Caco-2 (cell line): Measurements from ENCODE around the gene CCT7. TPM values are rescaled to one million over a fixed set of nuclear protein-coding genes. Genes with fewer than 3 reads are reported as not detected.

ENCODE experiments used
- BruUV-seq: library from RNA; stranded (reverse); fragments of 400-500 nt; replicated peaks from 2 replicates; lab custom pipeline; 2021; lab: Mats Ljungman, UMichigan
- CTCF ChIA-PET: fragments of 300-600 bp; sonication (Branson Sonifier 250); formaldehyde crosslinking; loops from one replicate; lab custom pipeline; 2022; ENCODE audit warnings: antibody characterized with exemption; lab: Charles Lee
- POLR2A ChIA-PET: fragments of 300-600 bp; sonication (Branson Sonifier 250); formaldehyde crosslinking; loops from one replicate; lab custom pipeline; 2022; ENCODE audit warnings: antibody characterized with exemption; lab: Charles Lee
- DNase-seq, 2 experiments: peaks; one replicate each; pipeline versions ENCODE4 v3.0.0 to v3.0.0-alpha.2; 2020 to 2022
- H3K27me3 ChIP-seq: replicated peaks from 2 replicates; pipeline ENCODE4 v1.6.0; 2011; ENCODE audit warnings: low read length; ENCODE audit not compliant: control insufficient read depth, insufficient read depth
- H3K36me3 ChIP-seq: 2 replicates; pipeline ENCODE4 v1.5.1; 2011; ENCODE audit warnings: low read length; ENCODE audit not compliant: control insufficient read depth, insufficient read depth
- H3K4me1 ChIP-seq: fragments of 250-450 bp; sonication (Bioruptor Pico); 2 replicates; pipeline ENCODE4 v1.5.1; 2020; ENCODE audit warnings: mild to moderate bottlenecking
- H3K4me3 ChIP-seq: 2 replicates; pipeline ENCODE4 v1.5.1; 2011; ENCODE audit warnings: low read depth, mild to moderate bottlenecking, control low read depth, low read length
- H3K9me3 ChIP-seq: fragments of 250-450 bp; sonication (Bioruptor Pico); 2 replicates; pipeline ENCODE4 v1.5.1; 2020; ENCODE audit warnings: mild to moderate bottlenecking, moderate library complexity
- H3K27ac Mint-ChIP-seq: one replicate; pipeline ENCODE4 v1.8.0; 2022; ENCODE audit warnings: mixed read lengths; ENCODE audit not compliant: unreplicated experiment
- H3K27me3 Mint-ChIP-seq: one replicate; pipeline ENCODE4 v1.8.0; 2022; ENCODE audit warnings: mixed read lengths; ENCODE audit not compliant: insufficient read depth, unreplicated experiment
- H3K36me3 Mint-ChIP-seq: one replicate; pipeline ENCODE4 v1.8.0; 2022; ENCODE audit warnings: mild to moderate bottlenecking, mixed read lengths; ENCODE audit not compliant: insufficient read depth, unreplicated experiment
- H3K4me1 Mint-ChIP-seq: one replicate; pipeline ENCODE4 v1.8.0; 2022; ENCODE audit warnings: low read depth, mixed read lengths; ENCODE audit not compliant: unreplicated experiment
- H3K4me3 Mint-ChIP-seq: one replicate; pipeline ENCODE4 v1.8.0; 2022; ENCODE audit warnings: mild to moderate bottlenecking, moderate library complexity, mixed read lengths; ENCODE audit not compliant: unreplicated experiment
- H3K9me3 Mint-ChIP-seq: one replicate; pipeline ENCODE4 v1.8.0; 2022; ENCODE audit warnings: mixed read lengths; ENCODE audit not compliant: unreplicated experiment
- intact Hi-C: fragments of 100-400 bp; cut with micrococcal nuclease; formaldehyde crosslinking; loops from one replicate; pipeline ENCODE4 v1.10.0; 2022; ENCODE audit not compliant: unreplicated experiment
- total RNA-seq: library from RNA; stranded (reverse); gene quantifications from 2 replicates; pipeline ENCODE4 v1.2.3, GENCODE V29; 2022
- TF ChIP-seq, protein P1 (sequence below), 2 experiments: fragments of 200-600 bp in 1 of 2; IDR thresholded peaks; 1 replicate in 1 of 2; 2 replicates in 1 of 2; pipeline versions ENCODE4 v1.5.1 to v1.8.0; 2011 to 2022; ENCODE audit warnings: antibody characterized with exemption in 1 of 2, control low read depth in 1 of 2, inconsistent platforms in 1 of 2, low read depth in 1 of 2, low read length in 1 of 2, mild to moderate bottlenecking in 1 of 2, moderate library complexity in 1 of 2; ENCODE audit not compliant: insufficient read depth in 1 of 2, severe bottlenecking in 1 of 2, unreplicated experiment in 1 of 2

The CCT7 gene
- total RNA-seq, 1 experiment from 2014 or later, result 450 TPM

GRCh38 chr2:73263540-73264331 lies 29.6 kb downstream of the CCT7 start:
- H3K4me3 ChIP-seq, result no peak overlapping the region
- ChIA-PET POLR2A (no interaction called here), CTCF (interaction anchor here (0.6 kb wide), 1 partner anchor 30 kb away, joined by 3 read pairs; the partner anchor contains the start of gene EGR4)
- intact Hi-C loops, result no loop called here
- H3K9me3 ChIP-seq, result no peaks in the 10 kb centered on the region
- Mint-ChIP-seq H3K4me1 (peaks cover 14% of the 10 kb centered on the region), H3K9me3 (no peaks in the 10 kb centered on the region), H3K36me3 (peaks cover 23% of the 10 kb centered on the region), H3K27me3 (no peaks in the 10 kb centered on the region), H3K4me3 (no peak overlapping the region), H3K27ac (no peak overlapping the region)
- DNase-seq, result no peak
- no peaks in the 10 kb centered on the region for H3K27me3 ChIP-seq
- H3K4me1 ChIP-seq, result peaks cover 7% of the 10 kb centered on the region; the same call in 1 of the 2 replicates
- no TSS peak for BruUV-seq
- TF ChIP-seq, protein P1, sequence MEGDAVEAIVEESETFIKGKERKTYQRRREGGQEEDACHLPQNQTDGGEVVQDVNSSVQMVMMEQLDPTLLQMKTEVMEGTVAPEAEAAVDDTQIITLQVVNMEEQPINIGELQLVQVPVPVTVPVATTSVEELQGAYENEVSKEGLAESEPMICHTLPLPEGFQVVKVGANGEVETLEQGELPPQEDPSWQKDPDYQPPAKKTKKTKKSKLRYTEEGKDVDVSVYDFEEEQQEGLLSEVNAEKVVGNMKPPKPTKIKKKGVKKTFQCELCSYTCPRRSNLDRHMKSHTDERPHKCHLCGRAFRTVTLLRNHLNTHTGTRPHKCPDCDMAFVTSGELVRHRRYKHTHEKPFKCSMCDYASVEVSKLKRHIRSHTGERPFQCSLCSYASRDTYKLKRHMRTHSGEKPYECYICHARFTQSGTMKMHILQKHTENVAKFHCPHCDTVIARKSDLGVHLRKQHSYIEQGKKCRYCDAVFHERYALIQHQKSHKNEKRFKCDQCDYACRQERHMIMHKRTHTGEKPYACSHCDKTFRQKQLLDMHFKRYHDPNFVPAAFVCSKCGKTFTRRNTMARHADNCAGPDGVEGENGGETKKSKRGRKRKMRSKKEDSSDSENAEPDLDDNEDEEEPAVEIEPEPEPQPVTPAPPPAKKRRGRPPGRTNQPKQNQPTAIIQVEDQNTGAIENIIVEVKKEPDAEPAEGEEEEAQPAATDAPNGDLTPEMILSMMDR (IDR thresholded peaks at IDR 0.05; ENCODE audit: insufficient read depth in 1 of 2, low read depth in 1 of 2, low read length in 1 of 2, severe bottlenecking in 1 of 2, unreplicated experiment in 1 of 2), result no peak
- H3K36me3 ChIP-seq, result no peaks in the 10 kb centered on the region

DNA sequence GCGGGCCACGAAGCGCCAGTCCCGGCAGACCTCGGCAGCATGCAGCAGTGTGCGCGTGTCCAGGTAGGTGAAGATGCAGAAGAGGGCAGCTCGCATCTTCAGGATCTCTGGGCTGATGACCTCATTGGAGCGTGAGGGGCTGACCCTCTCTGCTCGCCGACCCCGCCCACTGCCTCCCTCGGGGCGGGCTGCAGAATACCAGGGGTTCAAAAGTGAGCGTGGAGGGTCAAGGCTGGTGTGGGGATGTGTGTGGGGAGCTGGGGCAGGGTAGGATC lies 30.2 kb downstream of the CCT7 start:
- ChIA-PET POLR2A (no interaction called here), CTCF (no interaction called here)
- no TSS peak for BruUV-seq
- Mint-ChIP-seq H3K27me3 (no peaks in the 10 kb centered on the region), H3K36me3 (peaks cover 23% of the 10 kb centered on the region), H3K9me3 (no peaks in the 10 kb centered on the region), H3K4me3 (no peak overlapping the region), H3K4me1 (peaks cover 14% of the 10 kb centered on the region), H3K27ac (no peak overlapping the region)
- Histone ChIP-seq H3K4me1 (peaks cover 7% of the 10 kb centered on the region; the same call in 1 of the 2 replicates), H3K4me3 (no peak overlapping the region), H3K27me3 (no peaks in the 10 kb centered on the region), H3K36me3 (no peaks in the 10 kb centered on the region), H3K9me3 (no peaks in the 10 kb centered on the region)
- DNase-seq, result no peak
- TF ChIP-seq, protein P1 (IDR thresholded peaks at IDR 0.05; ENCODE audit: insufficient read depth in 1 of 2, low read depth in 1 of 2, low read length in 1 of 2, severe bottlenecking in 1 of 2, unreplicated experiment in 1 of 2), result no peak
- intact Hi-C loops, result no loop called here

- no TSS peak for BruUV-seq
- TF ChIP-seq, protein P1 (IDR thresholded peaks at IDR 0.05; ENCODE audit: insufficient read depth in 1 of 2, low read depth in 1 of 2, low read length in 1 of 2, severe bottlenecking in 1 of 2, unreplicated experiment in 1 of 2), result no peak
- no peaks in the 10 kb centered on the region for H3K36me3 ChIP-seq
- CTCF ChIA-PET, result no interaction called here
- Mint-ChIP-seq H3K4me3 (no peak overlapping the region), H3K36me3 (peaks cover 22% of the 10 kb centered on the region), H3K27ac (no peak overlapping the region), H3K4me1 (peaks cover 16% of the 10 kb centered on the region), H3K27me3 (no peaks in the 10 kb centered on the region), H3K9me3 (no peaks in the 10 kb centered on the region)
- intact Hi-C loops, result loop anchor here (5.0 kb wide), 2 partner anchors 177 to 377 kb away; partner anchors contain the start of gene SPR
- H3K4me1 ChIP-seq, result peaks cover 9% of the 10 kb centered on the region; the same call in 1 of the 2 replicates
- H3K27me3 ChIP-seq, result no peaks in the 10 kb centered on the region
- POLR2A ChIA-PET, result no interaction called here
- no peak overlapping the region for H3K4me3 ChIP-seq
- DNase-seq, result no peak
- H3K9me3 ChIP-seq, result no peaks in the 10 kb centered on the region
Measured at GRCh38 chr2:73264783-73265182, 30.7 kb downstream of the CCT7 start.
